Stimulated activated CD8-positive, alpha-beta memory T cell treated with anti-CD3 and anti-CD28 coated beads, Interleukin-4, amount 100 ng/mL, for 24 hours (primary cell): ENCODE measurements around the gene MILR1.

Source experiments
- DNase-seq: peaks from one replicate; pipeline ENCODE4 v3.0.0-alpha.2; 2020; ENCODE audit warnings: low read depth

MILR1 gene

GRCh38 chr17:64503821-64504768, 55.2 kb downstream of the MILR1 start:
- no peak for DNase-seq

DNA sequence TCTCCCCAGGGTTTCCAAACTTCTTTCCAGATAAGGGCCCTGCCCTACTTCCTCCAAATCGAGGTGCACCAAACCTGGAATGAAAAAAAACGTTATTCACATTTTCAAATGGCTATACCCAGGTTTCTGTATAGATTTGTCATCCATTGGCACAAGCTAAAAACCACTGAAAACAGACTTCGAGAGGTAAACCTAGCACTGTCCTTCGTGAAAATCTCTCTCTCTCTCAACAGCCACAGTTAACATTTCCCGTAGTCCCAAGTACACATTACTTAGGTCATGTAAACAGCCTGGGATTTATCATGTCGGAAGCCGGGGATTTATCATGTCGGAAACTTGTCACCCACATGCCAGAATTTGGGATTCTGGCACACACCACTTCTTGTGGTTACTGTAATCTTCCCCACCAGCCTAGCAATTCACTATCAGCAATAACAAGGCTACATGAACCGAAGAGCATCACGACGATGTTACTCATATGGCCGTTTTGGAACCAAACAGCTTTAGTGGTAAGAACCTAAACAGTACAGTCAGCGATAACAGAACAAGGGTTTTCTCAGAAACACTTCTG, 55.9 kb downstream of the MILR1 start:
- DNase-seq, result no peak

GRCh38 chr17:64505340-64506200, 56.7 kb downstream of the MILR1 start:
- DNase-seq, result peak; percentile 71

DNA sequence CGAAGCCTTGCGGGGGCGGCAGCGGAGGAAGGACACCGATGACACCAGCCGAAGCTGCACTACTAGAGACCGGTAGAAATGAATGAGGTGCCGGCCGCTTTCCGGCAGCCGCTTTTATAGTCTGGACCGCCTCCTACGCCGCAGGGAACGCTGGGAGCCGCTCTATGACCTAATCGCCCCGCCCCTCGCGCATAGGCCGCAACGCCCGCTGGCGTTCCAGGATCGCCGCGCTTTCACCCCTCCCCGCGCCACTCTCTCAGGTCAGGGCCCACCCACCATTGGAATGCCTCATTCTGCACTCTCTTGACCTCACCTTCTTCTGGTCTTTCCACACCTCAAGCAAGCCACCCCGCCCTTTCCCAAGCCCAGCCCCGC, 57.3 kb downstream of the MILR1 start, which contains the start of gene DDX5:
Gene DDX5, minus strand, starts transcription at position 89 of the 375 bp plus-strand sequence. CDS start 170 bp downstream, outside the sequence.
- peak; percentile 95 for DNase-seq

DNA sequence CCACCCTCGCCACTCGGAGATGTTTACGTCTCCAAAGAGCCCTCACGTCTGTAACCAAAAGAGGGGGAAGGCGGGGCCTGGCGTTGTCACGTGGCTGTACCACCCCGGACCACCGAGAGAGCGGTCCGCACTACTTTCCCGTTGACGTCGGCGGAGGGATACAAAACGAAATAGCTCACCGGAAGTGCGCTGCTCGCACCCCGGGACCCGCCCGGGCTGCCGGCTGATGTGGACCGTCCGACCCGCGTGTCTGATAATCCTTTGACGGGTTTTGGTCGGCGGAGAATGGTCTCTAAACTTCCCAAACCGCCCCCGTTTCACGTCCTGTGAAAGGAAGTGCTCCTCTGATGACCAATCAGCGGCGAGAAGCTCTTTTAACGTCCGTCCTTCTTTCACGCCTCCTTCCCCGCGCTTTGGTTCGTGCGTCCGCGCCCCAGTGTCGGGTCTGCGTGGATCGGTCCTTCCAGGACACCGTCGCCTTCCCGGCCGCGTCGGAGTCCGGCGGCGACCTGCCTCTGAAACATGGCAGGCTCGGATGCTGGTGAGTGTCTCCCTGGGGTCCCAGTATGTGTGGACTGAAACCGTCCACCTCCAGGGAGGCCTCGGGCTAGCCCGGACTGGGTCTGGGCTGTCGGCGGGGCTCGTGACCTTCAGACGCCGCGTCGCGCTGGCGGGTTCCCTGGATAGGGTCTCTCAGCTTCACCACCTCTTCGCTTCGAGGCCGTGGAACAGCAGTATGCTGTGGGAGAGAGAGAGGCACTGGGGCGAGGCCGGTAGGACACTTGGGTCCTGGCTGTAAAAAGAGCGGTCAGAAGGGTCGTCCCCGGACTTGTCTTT, 57.9 kb downstream of the MILR1 start, which contains the start of gene CEP95:
Gene CEP95, plus strand, starts transcription at position 402 of the 837 bp plus-strand sequence. Its CDS starts 121 bp downstream, at position 523.
- peak; percentile 94 for DNase-seq

DNA sequence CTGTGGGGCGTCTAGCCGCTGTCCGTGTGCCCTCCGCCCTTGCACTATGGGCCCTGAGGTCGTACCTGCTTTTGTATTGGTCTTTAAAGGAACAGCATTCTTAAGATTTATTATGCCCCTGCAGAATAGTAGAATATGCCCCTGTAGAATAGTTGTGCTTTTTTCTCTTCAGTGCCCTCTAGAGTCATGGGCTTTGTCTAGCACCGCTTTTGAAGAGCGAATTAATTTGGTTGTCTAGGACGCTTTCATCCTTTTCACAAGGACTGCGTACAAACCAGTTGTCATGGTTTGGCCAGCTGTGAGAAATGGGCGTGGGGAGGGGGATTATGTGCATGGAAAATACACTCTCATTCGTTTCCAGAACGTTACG, 58.5 kb downstream of the MILR1 start:
- peak; percentile 6 for DNase-seq

- no peak for DNase-seq
Measured at GRCh38 chr17:64508683-64509082, 59.8 kb downstream of the MILR1 start.

- no peak for DNase-seq
Measured at GRCh38 chr17:64509179-64509578, 60.3 kb downstream of the MILR1 start.

GRCh38 chr17:64515419-64515818, 66.5 kb downstream of the MILR1 start:
- no peak for DNase-seq

- DNase-seq, result no peak
Measured at GRCh38 chr17:64515829-64516228, 66.9 kb downstream of the MILR1 start.
